Stimulated activated CD8-positive, alpha-beta memory T cell treated with anti-CD3 and anti-CD28 coated beads, Interleukin-7, amount 100 ng/mL, for 24 hours (primary cell): ENCODE results near the gene ADORA1.

Experiments
- DNase-seq: peaks from one replicate; pipeline ENCODE4 v3.0.0-alpha.2; 2020; ENCODE audit warnings: low read depth

Gene ADORA1

DNA sequence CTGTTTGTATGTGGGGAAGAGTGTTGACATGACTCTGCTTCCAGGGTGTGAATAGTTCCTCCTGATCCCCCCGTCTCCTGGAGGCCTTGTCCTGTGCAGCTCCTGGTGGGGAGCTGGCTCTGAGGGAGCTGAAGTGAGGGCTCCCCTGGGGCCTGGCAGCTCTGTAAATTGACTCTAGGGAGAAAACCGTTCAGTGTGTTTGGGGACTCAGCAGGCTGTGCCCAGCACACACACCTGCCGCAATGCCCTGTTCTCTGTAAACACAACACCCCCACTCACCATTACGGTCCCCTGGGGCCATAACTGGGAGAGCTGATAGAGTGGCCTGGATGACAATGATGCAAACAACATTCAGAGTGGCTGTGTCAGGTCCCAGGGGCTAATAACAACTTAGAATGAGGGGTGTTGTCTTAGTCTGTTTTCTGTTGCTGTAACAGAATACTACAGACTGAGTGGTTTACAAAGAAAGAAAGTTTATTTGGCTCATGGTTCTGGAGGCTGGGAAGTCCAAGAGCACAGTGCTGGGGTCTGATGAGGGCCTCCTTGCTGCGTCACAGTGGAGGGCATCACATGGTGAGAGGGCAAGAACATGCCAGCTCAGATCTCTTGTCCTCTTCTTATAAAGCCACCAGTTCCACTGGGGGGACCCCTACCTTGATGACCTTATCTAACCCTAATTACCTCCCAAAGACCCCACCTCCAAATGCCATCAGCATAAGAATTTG is 15.3 kb downstream of the ADORA1 start:
- no peak for DNase-seq

DNA sequence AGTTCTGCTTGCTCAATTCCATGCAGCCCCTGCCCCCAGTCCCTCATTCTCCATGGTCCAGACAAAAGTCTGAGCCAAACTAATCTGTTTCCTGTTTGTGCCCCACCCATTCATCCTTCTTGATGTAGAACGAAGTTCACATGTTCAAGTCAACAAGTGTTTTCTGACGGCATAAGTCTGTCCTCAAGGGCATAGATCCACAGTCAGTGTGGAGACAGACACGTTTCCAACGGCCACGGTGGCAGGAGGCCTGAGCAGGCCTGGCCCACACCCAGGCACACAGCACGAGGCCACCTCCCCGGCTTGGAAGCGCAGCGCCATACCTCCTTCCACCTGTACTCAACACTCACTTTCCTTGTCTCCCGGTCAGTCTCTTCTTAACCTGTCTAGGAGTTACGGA is 16.1 kb downstream of the ADORA1 start:
- no peak for DNase-seq

DNA sequence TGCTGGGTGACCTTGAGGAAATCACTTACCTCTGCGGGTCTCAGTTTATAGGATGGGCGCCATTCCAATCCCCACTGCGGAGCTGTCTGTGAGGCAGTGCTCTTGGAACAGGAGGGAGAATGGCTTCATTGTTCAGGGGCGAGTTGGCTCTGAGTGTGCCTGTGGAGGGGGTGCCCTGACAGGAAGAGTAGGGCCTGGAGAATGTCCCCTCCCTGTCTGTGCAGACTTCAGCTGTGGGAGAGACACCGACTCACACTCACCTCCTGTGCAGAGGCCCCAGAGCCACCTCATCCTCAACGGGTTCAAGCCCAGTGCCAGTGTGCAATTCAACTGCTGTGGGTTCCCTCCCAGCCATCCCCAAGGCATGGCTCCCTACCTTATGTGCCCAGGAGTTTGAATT is 17.1 kb downstream of the ADORA1 start:
- no peak for DNase-seq

DNA sequence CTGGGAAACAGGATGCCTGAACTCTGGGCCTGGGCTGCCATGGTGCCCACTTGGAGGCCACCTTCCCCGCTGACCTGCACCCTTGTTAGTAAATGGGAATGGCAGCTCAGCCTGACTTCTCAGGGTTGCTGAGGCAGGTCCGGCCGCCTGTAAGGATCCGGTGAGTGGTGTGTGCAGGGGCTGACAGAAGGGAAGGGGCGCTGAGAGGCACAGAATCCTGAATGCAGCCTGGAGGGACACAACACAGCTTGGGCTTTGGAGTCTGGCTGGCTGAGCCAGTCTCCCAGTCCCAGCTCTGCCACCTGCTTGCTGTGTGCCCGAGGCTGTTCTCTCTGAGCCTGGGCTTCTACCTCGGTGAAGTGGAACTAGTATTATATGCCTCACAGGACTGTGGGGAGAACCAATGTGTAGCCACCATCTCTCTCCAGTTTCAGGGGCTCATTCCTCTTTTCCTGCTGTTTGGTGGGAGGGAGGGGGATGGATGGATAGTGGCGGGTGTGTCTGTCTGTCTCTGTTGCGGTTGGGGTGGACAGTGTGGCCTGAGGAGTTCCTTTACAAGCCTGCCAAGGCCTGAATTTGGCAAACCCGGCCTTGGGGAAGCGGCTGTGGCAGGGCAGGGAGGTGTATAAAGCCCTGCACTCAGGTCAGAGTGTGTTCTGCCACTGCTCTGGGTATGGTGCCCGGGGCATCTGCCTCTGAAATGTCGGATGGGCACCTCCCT is 18.0 kb downstream of the ADORA1 start:
- no peak for DNase-seq

DNA sequence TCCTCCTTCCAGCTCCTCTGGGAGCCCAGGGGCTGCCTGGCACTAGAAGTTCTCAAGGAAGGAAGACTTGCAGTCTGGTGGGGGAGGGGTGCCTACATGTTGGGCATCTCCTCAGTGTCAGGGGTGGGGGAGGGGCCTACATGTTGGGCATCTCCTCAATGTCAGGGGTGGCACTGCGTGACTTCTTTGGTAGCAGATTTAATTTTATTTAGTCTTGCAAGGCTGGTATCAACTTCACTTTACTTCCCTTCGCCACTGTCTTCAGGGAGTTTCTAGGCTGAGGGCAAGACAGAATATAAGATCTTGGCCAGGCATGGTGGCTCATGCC is 18.5 kb downstream of the ADORA1 start:
- no peak for DNase-seq

DNA sequence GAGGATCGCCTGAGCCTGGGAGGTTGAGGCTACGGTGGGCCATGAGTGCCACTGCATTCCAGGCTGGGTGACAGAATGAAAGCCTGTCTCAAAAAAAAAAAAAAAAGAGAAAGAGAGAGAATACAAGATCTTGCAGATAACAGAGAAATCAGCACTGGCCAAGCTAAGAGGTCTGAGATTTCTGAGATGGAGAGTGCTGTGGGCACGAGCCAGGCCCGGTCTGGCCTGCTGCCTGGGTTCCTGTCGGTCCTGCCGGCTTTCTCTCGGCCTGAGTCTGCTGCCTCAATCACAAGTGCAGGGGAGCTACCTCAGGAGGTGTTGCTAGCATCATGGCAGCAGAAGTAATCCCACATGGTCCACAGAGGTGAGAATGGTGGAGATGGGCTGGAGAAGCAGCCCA is 19.0 kb downstream of the ADORA1 start:
- no peak for DNase-seq

DNA sequence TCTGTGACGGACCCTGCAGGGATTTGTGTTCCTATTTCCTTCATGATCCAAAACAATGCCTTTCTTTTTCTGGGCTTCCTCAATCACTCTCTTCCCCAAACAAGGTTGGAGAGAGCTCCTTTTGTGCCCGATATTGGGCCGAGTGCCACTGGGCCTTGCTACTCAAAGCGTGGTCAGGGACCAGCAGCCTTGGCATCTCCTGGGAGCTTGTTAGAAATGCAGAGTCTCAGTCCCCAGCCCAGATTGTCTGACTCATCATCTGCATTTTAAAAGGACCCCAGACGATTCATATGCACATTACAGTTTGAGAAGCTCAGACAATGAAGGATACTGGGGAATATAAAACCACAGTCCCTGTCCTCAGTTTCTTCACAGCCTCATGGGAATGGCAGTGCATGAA is 19.9 kb downstream of the ADORA1 start:
- DNase-seq, result no peak

DNA sequence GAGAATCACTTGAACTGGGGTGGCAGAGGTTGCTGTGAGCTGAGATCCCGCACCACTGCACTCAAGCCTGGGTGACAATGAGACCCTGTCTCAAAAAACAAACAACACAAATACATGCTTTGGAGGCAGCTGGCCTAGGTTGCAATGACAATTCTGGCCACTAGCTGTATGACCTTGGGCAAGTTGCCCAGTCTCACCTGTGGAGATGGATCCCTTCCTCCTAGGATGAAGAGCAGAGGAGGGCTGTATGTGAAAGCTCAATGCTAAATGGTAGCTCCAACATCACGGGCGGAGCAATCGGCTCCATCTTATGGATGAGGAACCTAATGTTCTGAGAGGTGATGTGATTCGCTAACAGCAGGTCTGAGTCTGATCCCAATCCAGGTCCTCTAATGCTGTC is 20.6 kb downstream of the ADORA1 start:
- DNase-seq, result no peak

DNA sequence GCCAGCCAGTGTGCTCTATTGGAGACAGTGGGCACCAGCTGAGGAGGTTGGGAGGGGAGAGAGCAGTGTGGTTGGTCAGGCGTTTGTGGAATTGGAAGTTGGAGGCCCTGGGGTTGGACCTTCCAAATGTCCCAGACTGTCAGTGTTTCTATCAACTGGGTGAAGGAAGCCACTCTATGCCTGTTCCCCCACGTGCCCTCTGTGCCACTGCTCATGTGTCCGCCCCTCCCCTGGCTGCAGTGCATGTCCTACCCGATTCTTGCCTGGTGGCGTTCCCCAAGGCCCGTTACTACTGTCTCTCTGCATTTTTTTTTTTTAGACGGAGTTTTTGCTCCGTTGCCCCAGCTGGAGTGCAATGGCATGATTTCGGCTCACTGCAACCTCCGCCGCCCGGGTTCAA is 21.1 kb downstream of the ADORA1 start:
- DNase-seq, result no peak

DNA sequence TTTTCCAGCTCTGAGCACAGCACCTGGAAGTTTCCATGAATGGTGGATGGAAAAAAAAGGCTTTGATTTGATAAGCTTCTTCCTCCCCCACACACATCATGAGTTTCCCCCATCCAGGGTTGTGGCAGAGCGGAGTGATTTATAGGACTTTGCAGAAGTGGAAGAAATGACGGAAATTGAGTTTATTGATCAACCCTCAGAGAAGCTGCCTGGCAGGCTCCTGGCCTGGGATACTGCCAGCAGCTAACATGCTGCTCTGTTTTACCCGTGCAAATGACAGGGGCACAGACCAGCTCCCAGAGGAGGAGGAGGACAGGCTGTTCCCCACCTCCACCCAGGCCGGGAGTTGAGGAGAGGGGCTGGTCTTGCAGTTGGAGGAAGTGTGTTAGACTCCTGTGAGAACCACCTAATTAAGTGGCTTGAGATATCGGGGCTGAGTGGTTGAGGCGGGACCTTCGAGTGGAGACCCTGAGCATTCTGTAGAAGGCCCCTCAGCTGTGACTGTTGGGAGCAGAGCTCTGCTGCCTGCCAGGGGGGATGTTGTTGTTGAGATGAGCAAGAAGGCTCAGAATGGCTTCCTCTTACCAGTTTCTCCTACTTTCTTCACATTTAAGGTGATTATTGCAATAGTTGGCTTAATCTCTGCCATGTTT is 21.8 kb downstream of the ADORA1 start:
- no peak for DNase-seq

DNA sequence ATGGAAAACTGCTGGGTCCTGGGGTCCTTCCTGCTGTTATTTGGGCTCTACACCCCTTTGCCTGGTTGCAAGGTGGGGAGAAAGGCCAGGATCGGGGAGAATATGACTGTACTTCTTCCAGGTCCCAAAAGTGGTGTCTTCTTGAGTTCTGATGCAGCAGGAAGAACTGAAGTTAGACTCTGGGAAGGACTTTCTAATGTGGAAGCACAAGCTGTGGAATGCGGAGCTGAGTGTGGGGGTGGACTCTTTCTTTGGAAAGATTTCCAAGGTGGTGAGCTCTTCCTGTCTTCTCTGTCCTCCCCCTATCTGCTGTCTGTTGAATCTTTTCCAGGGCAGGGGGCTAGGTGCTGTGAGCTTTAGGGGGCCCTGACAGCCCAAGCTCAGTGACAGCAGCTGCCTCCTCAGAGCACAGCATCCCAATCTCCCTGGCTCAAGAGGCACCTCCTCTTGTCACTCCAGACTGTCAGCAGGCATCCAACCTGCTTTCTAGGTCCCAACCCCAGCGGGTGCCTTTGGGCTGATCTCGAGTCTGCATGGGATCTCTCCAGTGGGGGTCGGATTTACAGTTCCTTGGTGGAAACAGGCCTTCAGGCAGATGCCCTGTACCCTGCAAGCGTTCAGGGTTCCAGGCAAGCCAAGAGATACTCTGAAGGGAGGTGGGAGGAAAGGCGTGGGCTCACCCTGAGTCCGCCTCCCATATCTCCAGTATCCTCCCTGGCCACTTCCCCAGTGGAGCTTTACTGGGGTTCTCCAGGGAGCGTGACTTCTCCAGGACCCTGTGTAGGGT is 23.2 kb downstream of the ADORA1 start:
- no peak for DNase-seq

DNA sequence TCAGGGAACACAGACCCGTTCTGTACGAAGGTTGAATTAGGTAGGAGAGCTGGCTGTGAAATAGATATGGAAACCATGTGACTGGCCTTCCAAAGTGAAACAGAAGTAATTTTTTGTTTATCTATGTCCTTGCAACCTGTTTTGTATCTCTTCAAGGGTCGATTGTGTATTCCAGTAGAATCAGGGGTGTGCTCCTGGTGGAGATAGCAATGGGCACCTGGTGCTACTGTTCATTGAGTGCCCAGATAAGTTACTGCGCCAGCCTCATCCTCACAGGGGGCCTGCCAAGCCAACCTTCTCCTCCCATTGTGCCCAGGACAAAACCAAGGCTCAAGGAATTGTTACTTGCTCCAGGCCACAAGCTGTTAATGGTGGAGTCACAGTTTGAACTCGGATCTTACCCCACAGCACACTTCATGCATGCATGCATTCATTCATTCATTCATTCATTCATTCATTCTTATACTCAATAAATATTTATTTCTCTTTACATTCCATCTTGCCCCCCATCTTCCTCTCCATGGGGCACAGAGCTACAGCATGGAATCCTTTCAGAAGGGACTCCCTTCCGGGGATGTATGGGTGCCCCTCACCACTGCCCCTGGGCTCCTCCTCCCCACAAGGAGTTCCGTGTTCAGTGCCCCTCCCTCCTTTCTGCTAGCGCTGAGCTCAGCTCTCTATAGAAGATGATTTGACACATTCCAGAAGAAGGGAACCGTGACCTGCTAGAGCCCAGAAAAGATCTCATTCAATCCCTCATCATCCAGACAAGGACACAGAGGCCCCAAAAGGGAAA is 24.0 kb downstream of the ADORA1 start:
- no peak for DNase-seq

DNA sequence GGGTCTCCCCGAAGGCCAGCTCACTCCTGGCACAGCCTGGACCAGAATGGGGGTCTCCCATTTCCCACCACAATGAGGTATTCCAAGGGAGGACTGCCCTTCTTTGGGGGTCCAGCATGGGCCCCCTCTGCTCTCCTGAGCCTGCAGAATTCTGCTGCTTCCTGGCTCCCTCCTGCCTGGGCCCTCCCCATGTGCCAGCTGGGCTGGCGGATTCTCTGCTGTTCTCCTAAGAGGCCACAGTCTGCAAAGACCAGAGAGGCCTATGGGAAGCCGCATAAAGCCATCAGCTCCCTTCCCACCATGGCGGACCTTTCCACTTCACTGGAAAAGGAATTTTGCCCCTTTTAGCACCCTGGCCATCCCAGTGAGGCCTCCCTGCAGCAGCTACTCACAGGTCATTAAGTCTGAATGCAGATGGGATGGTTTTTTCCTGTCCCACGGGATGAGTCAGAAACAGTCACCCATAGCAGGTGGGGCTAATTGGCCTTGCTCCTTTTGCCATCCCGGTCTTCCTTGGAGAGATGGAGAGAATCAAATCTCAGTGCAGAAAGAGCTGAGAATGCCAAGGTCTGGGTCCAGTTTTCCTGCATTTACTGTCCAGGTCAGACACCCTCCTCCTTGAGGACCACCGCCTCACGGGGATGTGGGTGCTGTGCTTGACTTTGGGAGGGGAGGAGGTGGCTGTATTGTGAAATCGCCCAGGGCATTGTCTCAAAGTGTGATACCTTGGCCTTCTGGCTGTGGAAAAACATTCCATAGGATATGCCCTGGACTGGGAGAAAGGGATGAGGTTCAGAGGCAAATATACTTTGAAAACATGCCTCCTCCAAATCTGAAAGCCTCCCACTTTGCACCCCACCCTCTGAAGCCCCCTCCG is 24.9 kb downstream of the ADORA1 start:
- no peak for DNase-seq

DNA sequence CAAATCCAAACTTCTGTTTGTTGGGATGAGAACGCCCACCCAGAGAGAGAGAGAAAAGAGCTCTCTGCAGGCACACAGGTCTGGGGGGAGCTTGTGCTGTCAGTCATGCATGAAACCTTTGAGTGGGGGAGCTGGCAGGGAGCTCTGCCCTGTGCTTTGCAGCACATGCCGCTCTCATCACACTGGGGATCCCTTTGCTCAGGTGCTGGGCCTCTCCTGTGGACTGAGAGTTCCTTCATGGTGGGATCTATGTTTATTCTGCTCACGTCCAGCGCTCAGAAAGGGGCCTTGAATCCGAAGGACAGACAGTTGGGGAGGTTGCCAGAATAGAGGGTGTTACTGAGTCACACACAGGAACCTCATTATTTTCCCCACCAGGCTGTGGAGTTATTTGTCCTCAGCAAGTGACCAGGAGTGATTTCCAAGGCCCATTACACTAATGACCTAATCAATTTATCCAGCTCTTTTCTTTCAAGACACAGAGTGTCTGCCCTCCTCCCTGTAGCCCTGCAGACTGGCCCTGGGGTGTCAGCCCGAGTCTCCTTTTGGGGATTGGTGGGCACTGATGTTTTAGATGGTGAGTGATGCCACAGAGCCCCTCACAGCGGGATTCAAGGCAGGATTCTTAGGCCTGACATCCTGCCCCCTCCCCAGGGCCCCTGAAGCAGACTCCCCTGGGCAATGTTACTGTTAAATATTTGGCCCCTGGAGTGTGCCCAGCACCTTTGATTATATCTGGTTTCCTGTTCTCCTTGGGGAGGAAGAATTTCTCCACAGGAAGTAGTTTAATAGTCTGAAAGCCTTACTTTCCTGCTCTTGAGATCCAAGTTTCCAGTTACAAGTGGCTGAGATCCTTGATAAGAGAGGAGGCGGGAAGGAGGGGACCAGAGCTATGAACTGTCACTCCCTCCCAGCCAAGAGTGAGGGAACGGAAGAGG is 25.8 kb downstream of the ADORA1 start:
- no peak for DNase-seq

DNA sequence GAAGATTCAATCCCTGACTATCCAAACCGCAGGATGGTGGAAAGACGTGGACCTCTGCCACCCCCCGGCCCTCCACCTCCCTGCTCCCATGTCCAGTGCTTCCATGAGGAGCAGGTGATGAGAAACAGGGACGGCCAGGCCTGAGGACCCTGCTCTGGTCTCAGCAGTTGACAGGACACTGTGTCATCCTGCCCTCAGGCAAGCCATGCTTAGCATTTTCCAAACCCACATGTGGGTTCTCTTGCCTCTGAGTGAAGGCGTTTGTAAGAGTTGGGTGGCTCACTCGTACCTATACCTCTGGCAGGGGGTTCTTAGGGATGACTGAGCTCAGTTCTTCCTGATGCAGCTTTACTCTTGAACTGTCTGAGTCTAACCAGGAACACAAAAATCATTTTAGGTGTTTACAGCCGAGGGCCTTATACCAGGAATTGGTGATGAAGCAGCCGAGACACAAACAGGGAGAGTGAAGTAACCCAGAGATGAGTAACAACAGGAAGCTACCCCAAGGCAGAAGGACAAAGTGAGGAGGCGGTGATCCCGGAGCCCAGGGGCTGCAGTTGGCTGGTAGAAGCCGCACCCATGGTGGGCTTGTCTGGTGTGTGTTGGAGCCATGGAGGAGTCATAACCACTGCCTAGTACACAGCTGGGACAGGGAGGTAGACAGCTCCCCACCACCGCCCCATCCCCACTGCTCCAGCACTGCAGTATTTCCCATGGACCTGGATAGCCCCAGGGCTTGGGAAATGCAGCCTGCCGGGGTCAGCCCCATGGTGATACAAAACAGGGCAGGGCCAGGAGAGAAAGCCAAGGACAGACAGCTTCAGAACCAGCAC is 26.7 kb downstream of the ADORA1 start:
- DNase-seq, result no peak

DNA sequence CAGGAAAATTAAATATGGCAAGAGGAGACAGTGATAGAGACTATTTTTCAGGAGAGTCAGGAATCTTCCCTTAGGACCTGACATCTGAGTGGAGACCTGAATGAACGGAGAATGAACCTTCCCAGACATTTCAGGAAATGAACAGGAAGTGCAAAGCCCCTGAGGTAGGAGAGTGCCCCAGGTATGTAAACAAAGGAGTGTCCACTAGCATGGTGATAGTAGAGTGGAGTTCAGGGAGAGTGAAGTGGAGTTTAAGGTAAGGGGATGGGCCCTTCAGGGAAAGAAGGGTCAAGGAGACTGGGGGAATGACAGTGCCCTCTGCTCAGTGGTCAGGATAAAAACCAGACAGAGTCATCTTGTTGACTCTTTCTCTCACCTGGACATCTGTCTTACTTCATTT is 28.8 kb downstream of the ADORA1 start:
- DNase-seq, result no peak

DNA sequence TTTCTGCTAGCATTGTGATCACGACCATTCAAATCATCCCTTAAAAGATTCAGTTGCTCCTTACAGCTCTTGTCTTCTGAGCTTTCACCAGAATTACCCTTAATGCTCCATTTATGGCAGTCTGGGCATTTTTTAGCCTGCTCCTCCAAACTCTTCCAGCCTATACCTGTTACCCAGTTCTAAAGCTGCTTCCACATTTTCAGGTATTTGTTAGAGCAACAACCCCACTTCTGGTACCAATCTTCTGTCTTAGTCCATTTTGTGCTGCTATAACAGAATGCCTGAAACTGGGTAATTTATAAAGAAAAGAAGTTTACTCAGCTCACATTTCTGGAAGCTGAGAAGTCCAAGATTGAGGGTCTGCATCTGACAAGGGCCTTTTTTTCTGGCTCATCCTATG is 30.9 kb downstream of the ADORA1 start:
- DNase-seq, result no peak

DNA sequence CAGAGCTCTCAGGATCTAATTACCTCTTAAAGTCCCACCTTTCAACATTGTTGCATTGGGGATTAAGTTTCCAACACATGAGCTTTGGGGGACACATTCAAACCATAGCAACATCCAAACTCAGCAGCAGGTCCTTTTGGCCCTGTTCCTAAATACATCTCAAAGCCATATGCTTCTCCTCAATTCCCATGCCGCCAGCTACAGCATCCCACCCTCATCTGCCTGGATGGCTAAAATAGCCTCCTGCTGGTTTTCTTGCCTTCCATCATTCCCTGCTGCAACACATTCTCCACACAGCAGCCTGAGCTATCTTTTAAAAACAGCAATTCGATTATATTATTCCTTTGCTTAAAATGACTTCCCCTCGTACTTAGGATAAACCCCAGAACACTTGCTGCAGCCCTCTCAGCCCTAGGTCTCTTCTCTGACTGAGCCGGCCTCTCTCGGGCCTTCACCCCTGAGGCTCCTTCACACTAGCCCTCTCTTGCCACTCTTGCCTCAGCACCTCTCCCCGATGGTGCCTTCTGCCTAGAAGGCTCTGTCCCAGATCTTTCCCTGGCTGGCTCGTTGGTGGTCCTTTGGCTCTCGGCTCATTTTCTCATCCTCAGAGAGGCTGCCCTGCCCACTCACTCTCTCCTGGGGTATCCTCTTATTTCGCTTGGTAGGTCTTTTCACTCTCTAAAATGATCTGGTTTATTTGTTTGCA is 31.6 kb downstream of the ADORA1 start:
- DNase-seq, result no peak
